RKO (cell line): Measurements from ENCODE around the gene MSI2.

ENCODE experiments used
- DNase-seq: peaks from one replicate; pipeline ENCODE4 v3.0.0-alpha.2; 2016; ENCODE audit warnings: low spot score

MSI2 gene

GRCh38 chr17:57395721-57396321 is 139.5 kb downstream of the MSI2 start:
- DNase-seq, result no peak

GRCh38 chr17:57396511-57396921 is 140.2 kb downstream of the MSI2 start:
- DNase-seq, result no peak

- DNase-seq, result no peak
Measured at GRCh38 chr17:57397402-57397801, 141.1 kb downstream of the MSI2 start.

- DNase-seq, result no peak
Measured at GRCh38 chr17:57399690-57400089, 143.4 kb downstream of the MSI2 start.

GRCh38 chr17:57400648-57401047 is 144.3 kb downstream of the MSI2 start:
- no peak for DNase-seq

- DNase-seq, result no peak
Measured at GRCh38 chr17:57401556-57402488, 145.5 kb downstream of the MSI2 start.

GRCh38 chr17:57402681-57403180 is 146.4 kb downstream of the MSI2 start:
- DNase-seq, result no peak

GRCh38 chr17:57403236-57403635 is 146.9 kb downstream of the MSI2 start:
- no peak for DNase-seq

- DNase-seq, result no peak
Measured at GRCh38 chr17:57404073-57404472, 147.8 kb downstream of the MSI2 start.

- DNase-seq, result no peak
Measured at GRCh38 chr17:57404795-57405490, 148.6 kb downstream of the MSI2 start.

GRCh38 chr17:57405491-57406072 is 149.3 kb downstream of the MSI2 start:
- no peak for DNase-seq

GRCh38 chr17:57406131-57406980 is 150.0 kb downstream of the MSI2 start:
- DNase-seq, result no peak

GRCh38 chr17:57406981-57407286 is 150.6 kb downstream of the MSI2 start:
- no peak for DNase-seq

GRCh38 chr17:57407287-57408070 is 151.2 kb downstream of the MSI2 start:
- DNase-seq, result no peak

GRCh38 chr17:57408071-57408811 is 151.9 kb downstream of the MSI2 start:
- DNase-seq, result no peak

GRCh38 chr17:57410169-57410568 is 153.8 kb downstream of the MSI2 start:
- no peak for DNase-seq

GRCh38 chr17:57412520-57413096 is 156.3 kb downstream of the MSI2 start:
- no peak for DNase-seq

GRCh38 chr17:57413848-57414651 is 157.7 kb downstream of the MSI2 start:
- DNase-seq, result no peak

- no peak for DNase-seq
Measured at GRCh38 chr17:57415751-57416207, 159.5 kb downstream of the MSI2 start.
